ENCODE measurements around the gene CAB39.

The CAB39 gene

GRCh38 chr2:230865307-230865765 is 152.7 kb downstream of the CAB39 start:
- H3K27ac ChIP-seq = peak overlapping the region; percentile 88
- H3K36me3 ChIP-seq = peaks cover 16% of the 10 kb centered on the region
- peak overlapping the region; percentile 83 for H3K4me3 ChIP-seq (ENCODE audit: low read depth, low read length)
- no peak for TF ChIP-seq CTCF (IDR thresholded peaks at IDR 0.05; ENCODE audit: low read depth, low read length)
- no peaks in the 10 kb centered on the region for H3K27me3 ChIP-seq (ENCODE audit: insufficient read depth, low read depth, severe bottlenecking)
- H3K9me3 ChIP-seq (ENCODE audit: severe bottlenecking) = no peaks in the 10 kb centered on the region
- no peak for DNase-seq

GRCh38 chr2:230865766-230866755 is 153.4 kb downstream of the CAB39 start:
- peak; percentile 54 for DNase-seq
- TF ChIP-seq CTCF (IDR thresholded peaks at IDR 0.05; ENCODE audit: low read depth, low read length) = peak; percentile 34; the same call in 1 of the 2 replicates
- peak overlapping the region; percentile 88 for H3K27ac ChIP-seq

DNA sequence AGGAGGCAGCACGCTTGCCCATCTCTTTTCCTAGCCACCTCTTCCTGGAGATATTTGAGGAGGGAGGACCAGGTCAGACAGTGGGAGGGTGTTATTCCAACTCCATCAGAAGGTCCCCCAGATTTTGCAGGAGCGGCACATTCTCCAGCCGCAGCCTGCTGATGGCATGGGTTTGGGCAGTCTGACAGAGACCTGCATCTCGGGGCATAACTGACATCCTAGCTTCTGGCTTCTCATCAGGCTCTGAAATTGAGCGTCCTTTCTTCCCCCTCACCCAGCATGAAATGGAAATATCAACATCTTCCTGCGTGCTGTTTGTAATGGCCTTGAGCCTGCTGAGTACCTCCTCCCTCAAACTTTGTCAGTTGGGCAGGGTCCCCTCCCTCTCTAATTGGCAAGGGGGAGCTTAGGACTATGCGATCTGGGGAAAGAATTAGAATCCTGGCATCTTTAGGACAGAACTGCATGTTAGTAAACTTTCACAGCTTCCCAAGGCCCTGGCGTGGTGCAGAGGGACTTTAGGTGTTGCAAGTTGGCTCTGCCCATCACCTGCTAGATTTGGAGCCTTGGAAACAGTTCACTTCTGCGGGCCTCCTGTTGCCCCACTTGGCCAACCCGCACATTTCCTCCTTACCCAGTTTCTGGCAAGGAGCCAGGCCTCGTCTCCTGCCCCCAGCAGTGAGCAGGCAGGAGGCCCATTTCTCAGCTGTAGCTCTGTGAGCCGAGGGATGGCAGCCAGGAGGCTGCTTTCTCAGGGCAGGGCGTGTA is 154.3 kb downstream of the CAB39 start:
- Histone ChIP-seq H3K4me3 (ENCODE audit: low read depth, low read length) (no peak overlapping the region), H3K27ac (peak overlapping the region; percentile 92; the same call in 1 of the 2 replicates), H3K27me3 (ENCODE audit: insufficient read depth, low read depth, severe bottlenecking) (no peaks in the 10 kb centered on the region), H3K36me3 (peaks cover 16% of the 10 kb centered on the region), H3K9me3 (ENCODE audit: severe bottlenecking) (no peaks in the 10 kb centered on the region)
- DNase-seq = no peak
- TF ChIP-seq CTCF (IDR thresholded peaks at IDR 0.05; ENCODE audit: low read depth, low read length) = no peak

More at GRCh38 chr2:230865766-230866755, 153.4 kb downstream of the CAB39 start:
- Histone ChIP-seq H3K9me3 (ENCODE audit: severe bottlenecking) (no peaks in the 10 kb centered on the region), H3K4me3 (ENCODE audit: low read depth, low read length) (peak overlapping the region; percentile 83), H3K27me3 (ENCODE audit: insufficient read depth, low read depth, severe bottlenecking) (no peaks in the 10 kb centered on the region), H3K36me3 (peaks cover 16% of the 10 kb centered on the region)

DNA sequence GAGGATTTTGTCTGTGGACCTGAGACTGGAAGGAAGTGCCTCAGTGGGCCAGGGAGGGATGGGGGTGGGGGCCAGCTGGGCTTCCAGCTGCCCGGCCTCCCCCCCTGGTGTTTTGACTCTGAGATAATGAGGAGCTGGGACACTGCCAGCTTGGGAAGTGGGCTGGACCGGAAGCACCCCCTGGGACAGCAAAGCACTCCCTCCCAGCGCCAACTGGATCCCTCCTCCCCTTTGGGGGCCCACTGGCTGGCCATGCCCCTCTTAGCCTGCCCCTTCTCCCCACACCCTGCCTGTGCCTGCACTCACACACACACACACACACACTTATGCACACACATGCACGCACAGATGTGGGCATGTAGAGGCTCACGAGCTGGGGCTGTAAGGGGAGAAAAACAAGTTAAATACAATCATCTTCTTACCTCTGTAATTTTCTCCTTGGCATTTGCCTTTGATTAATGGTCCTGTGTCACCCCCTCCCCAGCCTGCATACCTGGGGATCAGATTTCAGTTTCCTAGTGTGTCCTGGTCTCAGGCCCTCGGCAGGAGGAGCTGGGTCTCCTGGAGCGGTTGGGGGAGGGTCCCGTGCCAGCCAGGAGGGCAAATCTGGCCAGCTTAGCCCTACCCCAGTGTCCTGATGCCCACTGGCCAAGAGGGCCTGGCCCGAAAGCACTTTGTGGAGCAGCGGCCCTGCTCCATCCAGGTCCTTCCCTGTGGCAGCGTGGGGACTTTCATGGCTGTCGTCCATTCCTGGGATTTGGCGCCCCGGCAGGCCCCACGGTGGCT is 155.7 kb downstream of the CAB39 start:
- Histone ChIP-seq H3K27ac (peak overlapping the region; percentile 92), H3K9me3 (ENCODE audit: severe bottlenecking) (no peaks in the 10 kb centered on the region)

More for the DNA sequence above, 155.7 kb downstream of the CAB39 start:
- no peak for TF ChIP-seq CTCF (IDR thresholded peaks at IDR 0.05; ENCODE audit: low read depth, low read length)
- Histone ChIP-seq H3K4me3 (ENCODE audit: low read depth, low read length) (peak overlapping the region; percentile 3; the same call in 1 of the 2 replicates), H3K27me3 (ENCODE audit: insufficient read depth, low read depth, severe bottlenecking) (no peaks in the 10 kb centered on the region), H3K36me3 (peaks cover 26% of the 10 kb centered on the region)
- DNase-seq = no peak

Data from WERI-Rb-1 (cell line).